K562 (cell line): ENCODE measurements around the gene SLFN14.
"Not testable (repeated sequence)": the region's sequence is repeated elsewhere in the genome, so short reads cannot be mapped to it uniquely, and the experiment has no call there.

Experiments
- ELF4 ChIP-seq: fragments of 450-650 bp; formaldehyde crosslinking; IDR thresholded peaks from 2 replicates; pipeline ENCODE4 v1.4.0; 2022; ENCODE audit warnings: missing genetic modification characterization
- MAFK ChIP-seq: IDR thresholded peaks from 2 replicates; pipeline ENCODE4 v1.6.1; 2011; ENCODE audit warnings: low read length, improper control_type of control experiment
- NFIC ChIP-seq: fragments of 450-650 bp; IDR thresholded peaks from 2 replicates; pipeline ENCODE4 v1.6.1; 2017; ENCODE audit warnings: mild to moderate bottlenecking, inconsistent platforms
- NR3C1 ChIP-seq: sonication (generic); formaldehyde crosslinking; IDR thresholded peaks from 2 replicates; pipeline ENCODE4 v1.8.1; 2022; ENCODE audit warnings: missing genetic modification reagents
- RNF2 ChIP-seq: sonication (generic); IDR thresholded peaks from 2 replicates; pipeline ENCODE4 v1.6.1; 2016
- SIN3A ChIP-seq, 2 experiments: fragments of 150-350 bp in 1 of 2; IDR thresholded peaks; 2 replicates each; pipeline ENCODE4 v1.6.1; 2011 to 2016; ENCODE audit warnings: borderline replicate concordance in 2 of 2, low read depth in 2 of 2, low read length in 2 of 2, mild to moderate bottlenecking in 2 of 2, moderate library complexity in 2 of 2; ENCODE audit not compliant: control insufficient read depth in 1 of 2
- SRF ChIP-seq, 2 experiments: fragments of 250-450, 450-650 bp in 1 of 2; sonication (Bioruptor Pico) in 1 of 2; sonication (generic) in 1 of 2; formaldehyde crosslinking; IDR thresholded peaks; 2 replicates each; pipeline versions ENCODE4 v1.5.0 to v1.5.1; 2020 to 2022; ENCODE audit warnings: mild to moderate bottlenecking in 1 of 2, missing genetic modification reagents in 1 of 2
- ZKSCAN3 ChIP-seq: fragments of 250-450 bp; sonication (Bioruptor Pico); IDR thresholded peaks from 2 replicates; pipeline ENCODE4 v1.4.0; 2020
- ZNF24 ChIP-seq: fragments of 450-650 bp; IDR thresholded peaks from 2 replicates; pipeline ENCODE4 v1.6.1; 2016
- TF ChIP-seq, protein P1 (sequence below), 3 experiments: IDR thresholded peaks in 2 of 3; conservative IDR thresholded peaks in 1 of 3; 2 replicates each; pipeline ENCODE4 v1.5.1; 2011 to 2012; ENCODE audit warnings: low read length in 3 of 3, mild to moderate bottlenecking in 3 of 3, control low read depth in 2 of 3, improper control_type of control experiment in 1 of 3, inconsistent platforms in 1 of 3, low read depth in 1 of 3, mixed read lengths in 1 of 3, moderate library complexity in 1 of 3; ENCODE audit not compliant: insufficient read depth in 2 of 3
- TF ChIP-seq, protein P2 (sequence below): fragments of 450-650 bp; IDR thresholded peaks from 2 replicates; pipeline ENCODE4 v1.6.1; 2016
- TF ChIP-seq, protein P3 (sequence below): fragments of 150-350 bp; conservative IDR thresholded peaks from 2 replicates; pipeline ENCODE4 v1.6.1; 2014; ENCODE audit warnings: low read length
- TF ChIP-seq, protein P4 (sequence below), 2 experiments: IDR thresholded peaks; 2 replicates each; pipeline ENCODE4 v1.6.1; 2011; ENCODE audit warnings: borderline replicate concordance in 1 of 2, control low read depth in 1 of 2, low read depth in 1 of 2, low read length in 1 of 2, mild to moderate bottlenecking in 1 of 2, mixed read lengths in 1 of 2, moderate library complexity in 1 of 2; ENCODE audit not compliant: insufficient read depth in 1 of 2, insufficient read length in 1 of 2, poor library complexity in 1 of 2, severe bottlenecking in 1 of 2; ENCODE audit errors: extremely low read depth in 1 of 2

DNA sequence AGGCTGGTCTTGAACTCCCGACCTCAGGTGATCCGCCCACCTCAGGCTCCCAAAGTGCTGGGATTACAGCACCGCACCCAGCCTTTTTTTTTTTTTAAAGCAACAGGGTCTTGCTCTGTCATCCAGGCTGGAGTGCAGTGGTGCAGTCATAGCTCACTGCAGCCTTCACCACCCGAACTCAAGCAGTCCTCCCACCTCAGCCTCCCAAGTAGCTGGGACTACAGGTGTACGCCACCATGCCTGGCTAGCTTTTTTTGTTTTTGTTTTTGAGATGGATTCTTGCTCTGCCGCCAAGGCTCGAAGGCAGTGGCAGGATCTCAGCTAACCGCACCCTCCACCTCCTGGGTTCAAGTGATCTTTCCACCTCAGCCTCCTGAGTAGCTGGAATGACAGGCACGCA lies 25.2 kb downstream of the SLFN14 start:
- TF ChIP-seq, protein P1, sequence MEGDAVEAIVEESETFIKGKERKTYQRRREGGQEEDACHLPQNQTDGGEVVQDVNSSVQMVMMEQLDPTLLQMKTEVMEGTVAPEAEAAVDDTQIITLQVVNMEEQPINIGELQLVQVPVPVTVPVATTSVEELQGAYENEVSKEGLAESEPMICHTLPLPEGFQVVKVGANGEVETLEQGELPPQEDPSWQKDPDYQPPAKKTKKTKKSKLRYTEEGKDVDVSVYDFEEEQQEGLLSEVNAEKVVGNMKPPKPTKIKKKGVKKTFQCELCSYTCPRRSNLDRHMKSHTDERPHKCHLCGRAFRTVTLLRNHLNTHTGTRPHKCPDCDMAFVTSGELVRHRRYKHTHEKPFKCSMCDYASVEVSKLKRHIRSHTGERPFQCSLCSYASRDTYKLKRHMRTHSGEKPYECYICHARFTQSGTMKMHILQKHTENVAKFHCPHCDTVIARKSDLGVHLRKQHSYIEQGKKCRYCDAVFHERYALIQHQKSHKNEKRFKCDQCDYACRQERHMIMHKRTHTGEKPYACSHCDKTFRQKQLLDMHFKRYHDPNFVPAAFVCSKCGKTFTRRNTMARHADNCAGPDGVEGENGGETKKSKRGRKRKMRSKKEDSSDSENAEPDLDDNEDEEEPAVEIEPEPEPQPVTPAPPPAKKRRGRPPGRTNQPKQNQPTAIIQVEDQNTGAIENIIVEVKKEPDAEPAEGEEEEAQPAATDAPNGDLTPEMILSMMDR (IDR thresholded peaks at IDR 0.05 in 2 of 3, conservative IDR thresholded peaks at IDR 0.05 in 1 of 3; ENCODE audit: insufficient read depth in 2 of 3, low read depth in 1 of 3, low read length in 3 of 3): not testable (repeated sequence)
- TF ChIP-seq, protein P2, sequence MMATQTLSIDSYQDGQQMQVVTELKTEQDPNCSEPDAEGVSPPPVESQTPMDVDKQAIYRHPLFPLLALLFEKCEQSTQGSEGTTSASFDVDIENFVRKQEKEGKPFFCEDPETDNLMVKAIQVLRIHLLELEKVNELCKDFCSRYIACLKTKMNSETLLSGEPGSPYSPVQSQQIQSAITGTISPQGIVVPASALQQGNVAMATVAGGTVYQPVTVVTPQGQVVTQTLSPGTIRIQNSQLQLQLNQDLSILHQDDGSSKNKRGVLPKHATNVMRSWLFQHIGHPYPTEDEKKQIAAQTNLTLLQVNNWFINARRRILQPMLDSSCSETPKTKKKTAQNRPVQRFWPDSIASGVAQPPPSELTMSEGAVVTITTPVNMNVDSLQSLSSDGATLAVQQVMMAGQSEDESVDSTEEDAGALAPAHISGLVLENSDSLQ: not testable (repeated sequence)
- TF ChIP-seq NFIC; ZNF24; SRF (CRISPR knock-in tag; IDR thresholded peaks at IDR 0.05); SIN3A (IDR thresholded peaks at IDR 0.05; ENCODE audit: borderline replicate concordance in 2 of 2, control insufficient read depth in 1 of 2, low read depth in 2 of 2, low read length in 2 of 2); NR3C1 (CRISPR knock-in tag); ELF4 (CRISPR knock-in tag); ZKSCAN3; RNF2; MAFK: not testable (repeated sequence)
- TF ChIP-seq, protein P3, sequence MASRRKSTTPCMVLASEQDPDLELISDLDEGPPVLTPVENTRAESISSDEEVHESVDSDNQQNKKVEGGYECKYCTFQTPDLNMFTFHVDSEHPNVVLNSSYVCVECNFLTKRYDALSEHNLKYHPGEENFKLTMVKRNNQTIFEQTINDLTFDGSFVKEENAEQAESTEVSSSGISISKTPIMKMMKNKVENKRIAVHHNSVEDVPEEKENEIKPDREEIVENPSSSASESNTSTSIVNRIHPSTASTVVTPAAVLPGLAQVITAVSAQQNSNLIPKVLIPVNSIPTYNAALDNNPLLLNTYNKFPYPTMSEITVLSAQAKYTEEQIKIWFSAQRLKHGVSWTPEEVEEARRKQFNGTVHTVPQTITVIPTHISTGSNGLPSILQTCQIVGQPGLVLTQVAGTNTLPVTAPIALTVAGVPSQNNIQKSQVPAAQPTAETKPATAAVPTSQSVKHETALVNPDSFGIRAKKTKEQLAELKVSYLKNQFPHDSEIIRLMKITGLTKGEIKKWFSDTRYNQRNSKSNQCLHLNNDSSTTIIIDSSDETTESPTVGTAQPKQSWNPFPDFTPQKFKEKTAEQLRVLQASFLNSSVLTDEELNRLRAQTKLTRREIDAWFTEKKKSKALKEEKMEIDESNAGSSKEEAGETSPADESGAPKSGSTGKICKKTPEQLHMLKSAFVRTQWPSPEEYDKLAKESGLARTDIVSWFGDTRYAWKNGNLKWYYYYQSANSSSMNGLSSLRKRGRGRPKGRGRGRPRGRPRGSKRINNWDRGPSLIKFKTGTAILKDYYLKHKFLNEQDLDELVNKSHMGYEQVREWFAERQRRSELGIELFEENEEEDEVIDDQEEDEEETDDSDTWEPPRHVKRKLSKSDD: not testable (repeated sequence)
- TF ChIP-seq, protein P4, sequence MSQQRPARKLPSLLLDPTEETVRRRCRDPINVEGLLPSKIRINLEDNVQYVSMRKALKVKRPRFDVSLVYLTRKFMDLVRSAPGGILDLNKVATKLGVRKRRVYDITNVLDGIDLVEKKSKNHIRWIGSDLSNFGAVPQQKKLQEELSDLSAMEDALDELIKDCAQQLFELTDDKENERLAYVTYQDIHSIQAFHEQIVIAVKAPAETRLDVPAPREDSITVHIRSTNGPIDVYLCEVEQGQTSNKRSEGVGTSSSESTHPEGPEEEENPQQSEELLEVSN (IDR thresholded peaks at IDR 0.05; ENCODE audit: borderline replicate concordance in 1 of 2, extremely low read depth in 1 of 2, insufficient read depth in 1 of 2, insufficient read length in 1 of 2, low read depth in 1 of 2, low read length in 1 of 2, poor library complexity in 1 of 2, severe bottlenecking in 1 of 2): not testable (repeated sequence)
